Fibroblast of lung (primary cell): ENCODE data around the gene WDR26. TPM values are rescaled to one million over a fixed set of nuclear protein-coding genes. Genes with fewer than 3 reads are reported as not detected.

Experiments
- DNase-seq, 2 donors: peaks; one replicate each; pipeline versions ENCODE4 v3.0.0 to v3.0.0-alpha.2; 2010; ENCODE audit warnings: low read depth in 2 of 2
- H2AFZ ChIP-seq: 2 replicates; pipeline ENCODE4 v1.5.1; 2012; ENCODE audit warnings: low read length, control low read depth, inconsistent platforms
- H3K27ac ChIP-seq: 2 replicates; pipeline ENCODE4 v1.5.1; 2011; ENCODE audit warnings: low read length, control low read depth; ENCODE audit not compliant: insufficient read depth
- H3K27me3 ChIP-seq: 2 replicates; pipeline ENCODE4 v1.5.1; 2011; ENCODE audit warnings: mild to moderate bottlenecking, low read length; ENCODE audit not compliant: control insufficient read depth, insufficient read depth
- H3K36me3 ChIP-seq: 2 replicates; pipeline ENCODE4 v1.5.1; 2011; ENCODE audit warnings: low read length; ENCODE audit not compliant: control insufficient read depth, insufficient read depth
- H3K4me1 ChIP-seq: 2 replicates; pipeline ENCODE4 v1.5.1; 2011; ENCODE audit warnings: low read length; ENCODE audit not compliant: control insufficient read depth, insufficient read depth; ENCODE audit errors: extremely low read depth
- H3K4me2 ChIP-seq: 2 replicates; pipeline ENCODE4 v1.5.1; 2011; ENCODE audit warnings: low read length, control low read depth; ENCODE audit not compliant: insufficient read depth; ENCODE audit errors: extremely low read depth
- H3K4me3 ChIP-seq, 4 experiments: fragments of 200-600 bp in 1 of 4; sonication (generic) in 1 of 4; replicated peaks in 1 of 4; 2 replicates each; pipeline ENCODE4 v1.5.1; 2011 to 2016; ENCODE audit warnings: low read length in 4 of 4, low read depth in 3 of 4, mild to moderate bottlenecking in 3 of 4, control low read depth in 2 of 4, inconsistent platforms in 1 of 4, mixed read lengths in 1 of 4; ENCODE audit not compliant: insufficient read depth in 1 of 4; ENCODE audit errors: control extremely low read depth in 1 of 4
- H3K79me2 ChIP-seq: 2 replicates; pipeline ENCODE4 v1.5.1; 2012; ENCODE audit warnings: mild to moderate bottlenecking, low read length, inconsistent platforms; ENCODE audit not compliant: control insufficient read depth, insufficient read depth
- H3K9ac ChIP-seq: 2 replicates; pipeline ENCODE4 v1.5.1; 2011; ENCODE audit warnings: mild to moderate bottlenecking, low read length, control low read depth; ENCODE audit not compliant: insufficient read depth
- H3K9me3 ChIP-seq: 2 replicates; pipeline ENCODE4 v1.5.1; 2012; ENCODE audit warnings: low read depth, low read length; ENCODE audit not compliant: control insufficient read depth, insufficient read depth
- H4K20me1 ChIP-seq: 2 replicates; pipeline ENCODE4 v1.5.1; 2011; ENCODE audit warnings: low read length; ENCODE audit not compliant: control insufficient read depth, insufficient read depth; ENCODE audit errors: extremely low read depth
- CTCF ChIP-seq, 2 donors: IDR thresholded peaks in 1 of 2; conservative IDR thresholded peaks in 1 of 2; 1 replicate in 1 of 2; 2 replicates in 1 of 2; pipeline ENCODE4 v1.5.1; 2011 to 2012; ENCODE audit warnings: low read length in 2 of 2, control low read depth in 1 of 2, inconsistent platforms in 1 of 2, low read depth in 1 of 2, mild to moderate bottlenecking in 1 of 2
- EZH2 ChIP-seq: IDR thresholded peaks from 2 replicates; pipeline ENCODE4 v1.5.1; 2012; ENCODE audit warnings: low read length, control low read depth, mild to moderate bottlenecking; ENCODE audit errors: missing control alignments
- polyA plus RNA-seq, 2 donors: library from polyadenylated mRNA; depleted of rRNA in 1 of 2; stranded (reverse) in 1 of 2; unstranded in 1 of 2; fragments of >200 nt; gene quantifications; 2 replicates each; pipeline ENCODE4 v1.2.1, GENCODE V29; 2011 to 2012; ENCODE audit warnings: missing spikeins in 1 of 2
- total RNA-seq: library from RNA; depleted of rRNA; stranded (reverse); fragments of >200 nt; gene quantifications from 2 replicates; pipeline ENCODE4 v1.2.1, GENCODE V29; 2014

The WDR26 gene
- total and polyA plus RNA-seq, 2 donors (not counting 1 experiment from before 2014, with no cell fraction given): 70.4 to 83.4 TPM

DNA sequence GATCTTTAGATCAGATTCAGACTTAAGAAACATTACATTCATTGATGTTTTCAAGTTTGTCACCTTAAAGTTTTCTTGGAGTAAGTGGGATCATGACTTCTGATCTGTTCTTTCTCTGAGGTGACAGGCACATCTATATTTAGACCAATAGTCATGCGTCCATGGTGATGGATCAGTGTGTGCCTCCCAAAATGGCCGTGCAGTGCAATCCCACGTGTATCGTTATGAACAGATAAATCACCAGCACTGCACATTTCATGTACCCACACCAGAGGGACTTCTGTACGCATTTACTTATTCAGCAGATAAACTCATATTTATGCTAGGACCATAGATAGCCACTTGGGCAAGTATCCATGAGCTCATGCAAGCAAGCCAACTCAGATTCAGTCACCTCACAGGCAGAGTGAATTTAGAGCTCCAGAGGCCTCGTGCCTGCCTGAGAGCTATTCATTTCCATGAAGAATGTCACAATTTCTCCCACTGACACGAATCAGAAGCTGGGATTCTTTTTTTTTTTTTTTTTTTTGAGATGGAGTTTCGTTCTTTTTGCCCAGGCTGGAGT lies 13.9 kb upstream of the WDR26 start:
- H3K36me3 ChIP-seq: no peaks in the 10 kb centered on the region
- no peak overlapping the region for H3K27ac ChIP-seq
- no peak for DNase-seq
- TF ChIP-seq EZH2: no peak
- no peak for TF ChIP-seq CTCF (conservative IDR thresholded peaks at IDR 0.05 in 1 of 2, IDR thresholded peaks at IDR 0.05 in 1 of 2; ENCODE audit: low read depth in 1 of 2, low read length in 2 of 2)
- no peak overlapping the region for H3K9ac ChIP-seq
- no peaks in the 10 kb centered on the region for H3K27me3 ChIP-seq
- no peaks in the 10 kb centered on the region for H3K79me2 ChIP-seq
- H3K4me2 ChIP-seq: no peak overlapping the region
- H2AFZ ChIP-seq: no peak overlapping the region
- H3K4me3 ChIP-seq: no peak overlapping the region
- H4K20me1 ChIP-seq: no peaks in the 10 kb centered on the region
- H3K4me1 ChIP-seq: peaks cover 4% of the 10 kb centered on the region
- H3K9me3 ChIP-seq: no peaks in the 10 kb centered on the region

DNA sequence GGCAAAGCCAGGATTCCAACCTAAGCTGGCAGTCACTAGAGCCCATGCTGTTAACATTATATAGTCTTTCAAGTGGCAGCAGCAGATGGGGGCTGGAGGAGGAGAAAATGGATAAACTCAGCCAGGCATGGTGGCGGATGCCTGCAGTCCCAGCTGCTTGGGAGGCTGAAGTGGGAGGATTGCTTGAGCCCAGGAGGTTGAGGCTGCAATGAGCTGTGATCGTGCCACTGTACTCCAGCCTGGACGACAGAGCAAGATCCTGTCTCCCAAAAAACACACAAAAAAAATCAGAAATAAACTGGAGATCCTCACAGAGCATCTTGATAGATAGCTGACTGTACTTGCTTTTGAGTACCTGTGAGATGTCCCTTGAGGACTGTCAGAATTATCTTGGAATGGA lies 13.4 kb upstream of the WDR26 start:
- Histone ChIP-seq H3K27ac (no peak overlapping the region), H3K4me3 (no peak overlapping the region), H3K9ac (no peak overlapping the region), H3K36me3 (no peaks in the 10 kb centered on the region), H4K20me1 (no peaks in the 10 kb centered on the region), H3K9me3 (no peaks in the 10 kb centered on the region), H3K79me2 (no peaks in the 10 kb centered on the region), H3K4me1 (peaks cover 4% of the 10 kb centered on the region), H3K4me2 (no peak overlapping the region), H2AFZ (no peak overlapping the region), H3K27me3 (no peaks in the 10 kb centered on the region)
- TF ChIP-seq CTCF (conservative IDR thresholded peaks at IDR 0.05 in 1 of 2, IDR thresholded peaks at IDR 0.05 in 1 of 2; ENCODE audit: low read depth in 1 of 2, low read length in 2 of 2) (no peak), EZH2 (no peak)
- DNase-seq: no peak

- DNase-seq: peak; percentile 68 to 81
- H3K27me3 ChIP-seq: no peaks in the 10 kb centered on the region
- H3K36me3 ChIP-seq: no peaks in the 10 kb centered on the region
- H2AFZ ChIP-seq: no peak overlapping the region
- H4K20me1 ChIP-seq: no peaks in the 10 kb centered on the region
- no peaks in the 10 kb centered on the region for H3K9me3 ChIP-seq
- H3K9ac ChIP-seq: no peak overlapping the region
- H3K4me3 ChIP-seq: no peak overlapping the region
- TF ChIP-seq CTCF (conservative IDR thresholded peaks at IDR 0.05 in 1 of 2, IDR thresholded peaks at IDR 0.05 in 1 of 2; ENCODE audit: low read depth in 1 of 2, low read length in 2 of 2): no peak
- TF ChIP-seq EZH2: no peak
- H3K27ac ChIP-seq: no peak overlapping the region
- peak overlapping the region; percentile 30 for H3K4me2 ChIP-seq
- no peaks in the 10 kb centered on the region for H3K79me2 ChIP-seq
- peaks cover 4% of the 10 kb centered on the region for H3K4me1 ChIP-seq
These were observed 12.7 kb upstream of the WDR26 start for GRCh38 chr1:224447251-224447650.
